HG02763 (cell line): ENCODE results near the gene DISP3.

Source experiments
- ATAC-seq: cut with Tn5 transposase; IDR thresholded peaks from one replicate; pipeline ENCODE4 v1.9.1; 2021; ENCODE audit warnings: mild to moderate bottlenecking, moderate library complexity; ENCODE audit not compliant: unreplicated experiment

Gene DISP3

DNA sequence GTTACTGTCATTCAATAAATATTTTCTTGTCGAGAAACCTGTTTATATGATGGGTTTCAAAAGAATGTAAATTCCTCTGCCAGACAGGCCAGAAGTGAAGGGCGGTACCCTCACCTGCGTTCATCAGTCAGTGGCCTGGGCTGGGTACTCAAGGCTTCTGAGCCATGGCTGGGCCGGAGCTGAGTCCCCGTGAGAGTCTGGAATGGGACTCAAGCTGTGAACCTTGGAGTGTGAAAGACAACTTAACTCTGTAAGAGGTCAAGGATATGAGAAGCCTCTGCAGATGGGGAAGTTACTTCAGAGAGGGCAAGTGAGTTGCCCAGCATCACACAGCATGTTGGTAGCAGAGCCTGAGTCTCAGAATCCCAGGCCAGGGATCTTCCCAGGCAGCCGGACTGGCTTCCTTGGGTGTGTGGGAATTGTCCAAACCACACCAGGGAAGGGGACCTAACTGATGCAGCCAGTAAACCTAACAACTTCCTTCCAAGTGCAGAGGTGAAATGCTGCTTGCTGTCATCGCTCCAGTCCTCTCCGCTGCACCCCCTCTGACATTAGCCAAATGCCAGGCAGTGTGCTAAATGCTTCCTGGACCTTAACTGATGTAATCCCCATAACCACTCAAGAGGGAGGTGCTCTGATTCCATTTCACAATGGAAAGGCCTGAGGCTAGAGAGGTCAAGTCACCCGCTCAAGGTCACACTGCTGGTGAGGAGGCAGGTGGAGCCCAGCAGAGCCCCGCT lies 4.8 kb downstream of the DISP3 start:
- ATAC-seq, result no peak

DNA sequence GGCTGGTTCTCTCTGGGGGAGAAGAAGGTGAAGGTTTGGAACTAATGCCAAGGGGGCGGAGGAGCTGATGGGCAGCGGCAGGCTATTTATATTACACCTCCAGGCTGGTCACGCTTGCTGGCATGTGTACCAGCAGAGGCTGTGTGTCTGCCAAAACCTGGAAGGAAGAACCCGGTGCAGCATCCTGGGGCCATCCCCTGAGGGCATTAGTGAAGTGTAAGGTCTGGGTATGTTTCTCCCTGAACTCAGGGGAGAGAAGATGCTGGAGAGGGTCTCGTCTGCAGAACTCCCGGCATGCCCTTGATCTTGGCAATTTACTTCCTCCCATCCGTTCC lies 5.3 kb downstream of the DISP3 start:
- no peak for ATAC-seq

- no peak for ATAC-seq
Measured at GRCh38 chr1:11485191-11485590, 6.2 kb downstream of the DISP3 start.

- no peak for ATAC-seq
Measured at GRCh38 chr1:11486231-11487009, 7.5 kb downstream of the DISP3 start.

- ATAC-seq, result no peak
Measured at GRCh38 chr1:11487196-11487751, 8.3 kb downstream of the DISP3 start.

DNA sequence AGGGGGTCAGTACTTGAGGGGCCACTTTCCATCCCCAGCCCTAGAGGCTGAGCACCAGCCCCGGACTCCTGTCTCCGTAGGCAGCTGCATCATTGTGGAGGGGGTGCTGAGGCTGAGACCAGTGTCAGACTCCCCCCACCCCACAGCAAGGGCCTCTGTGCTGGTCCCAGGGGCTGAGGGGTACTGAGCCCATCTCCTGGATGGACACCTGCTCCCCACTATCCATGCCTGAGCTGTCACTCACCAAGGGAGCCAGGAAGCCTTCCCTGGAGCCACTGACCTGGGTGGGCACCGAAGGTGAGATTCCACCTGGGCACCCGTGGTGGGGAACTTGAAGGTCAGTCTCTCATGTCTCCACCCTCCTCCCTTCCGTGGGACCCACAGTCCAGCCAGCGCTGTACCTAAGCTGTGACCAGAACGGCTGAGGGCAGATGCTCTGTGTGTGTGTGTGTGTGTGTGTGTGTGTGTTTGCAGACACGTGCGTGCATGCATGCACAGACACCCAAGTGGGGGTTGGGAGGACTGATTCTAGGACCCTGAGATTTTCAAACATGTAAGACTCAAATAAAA lies 9.3 kb downstream of the DISP3 start:
- ATAC-seq, result no peak

DNA sequence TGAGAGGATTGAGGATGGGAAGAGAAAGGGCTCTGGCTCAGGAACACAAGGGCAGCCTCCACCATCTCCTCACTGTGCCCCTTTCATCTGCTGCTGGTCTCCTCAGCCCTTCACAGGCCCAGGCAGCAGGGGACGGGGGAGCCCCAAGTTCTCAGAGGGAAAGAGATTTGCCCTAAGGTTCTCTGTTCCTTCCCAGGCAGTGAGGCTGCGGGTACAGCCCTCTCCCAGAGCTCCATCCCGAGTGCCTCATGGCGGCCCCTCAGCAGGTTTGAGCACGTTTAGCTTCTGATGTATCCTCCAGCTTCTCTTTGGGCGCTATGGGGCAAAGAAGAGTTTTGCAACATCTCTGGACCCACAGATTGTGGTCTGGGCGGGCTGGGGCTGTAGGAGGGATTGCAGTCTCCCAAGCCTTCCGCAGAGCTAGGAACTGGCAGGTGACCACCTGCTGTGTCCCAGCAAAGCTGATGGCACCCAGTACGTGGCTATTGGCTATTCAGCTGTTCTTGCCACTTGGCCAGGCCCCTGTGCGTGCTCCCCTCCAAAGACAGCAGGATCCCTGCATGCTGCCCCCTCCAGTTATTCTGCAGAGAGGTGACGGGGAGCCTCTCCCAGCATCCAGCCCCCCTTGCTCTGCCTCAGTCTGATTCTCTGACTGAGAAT lies 10.1 kb downstream of the DISP3 start:
- ATAC-seq, result no peak

- ATAC-seq, result no peak
Measured at GRCh38 chr1:11492235-11492634, 13.3 kb downstream of the DISP3 start.

- no peak for ATAC-seq
Measured at GRCh38 chr1:11493972-11494655, 15.2 kb downstream of the DISP3 start.

GRCh38 chr1:11494771-11495170 lies 15.8 kb downstream of the DISP3 start:
- no peak for ATAC-seq

DNA sequence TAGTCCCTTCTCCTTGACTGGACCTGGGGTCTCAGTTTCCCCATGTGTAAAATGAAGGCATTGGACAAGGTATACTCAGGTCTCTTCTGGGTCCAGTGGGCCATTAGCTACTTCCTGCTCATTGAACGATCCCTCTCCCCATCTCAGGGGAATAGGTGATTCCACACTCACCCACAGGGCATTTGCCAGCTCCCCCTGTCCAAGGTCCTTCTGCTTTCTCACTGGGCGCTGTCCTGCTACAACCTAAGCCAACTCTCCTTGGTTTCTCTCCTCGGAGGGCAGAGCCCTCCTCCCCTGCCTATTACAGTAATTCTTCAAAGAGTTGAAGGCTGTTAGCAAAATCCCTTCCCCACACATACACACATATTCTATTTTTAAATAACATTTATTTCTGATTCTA lies 16.6 kb downstream of the DISP3 start:
- ATAC-seq, result no peak

- no peak for ATAC-seq
Measured at GRCh38 chr1:11496551-11497080, 17.7 kb downstream of the DISP3 start.

DNA sequence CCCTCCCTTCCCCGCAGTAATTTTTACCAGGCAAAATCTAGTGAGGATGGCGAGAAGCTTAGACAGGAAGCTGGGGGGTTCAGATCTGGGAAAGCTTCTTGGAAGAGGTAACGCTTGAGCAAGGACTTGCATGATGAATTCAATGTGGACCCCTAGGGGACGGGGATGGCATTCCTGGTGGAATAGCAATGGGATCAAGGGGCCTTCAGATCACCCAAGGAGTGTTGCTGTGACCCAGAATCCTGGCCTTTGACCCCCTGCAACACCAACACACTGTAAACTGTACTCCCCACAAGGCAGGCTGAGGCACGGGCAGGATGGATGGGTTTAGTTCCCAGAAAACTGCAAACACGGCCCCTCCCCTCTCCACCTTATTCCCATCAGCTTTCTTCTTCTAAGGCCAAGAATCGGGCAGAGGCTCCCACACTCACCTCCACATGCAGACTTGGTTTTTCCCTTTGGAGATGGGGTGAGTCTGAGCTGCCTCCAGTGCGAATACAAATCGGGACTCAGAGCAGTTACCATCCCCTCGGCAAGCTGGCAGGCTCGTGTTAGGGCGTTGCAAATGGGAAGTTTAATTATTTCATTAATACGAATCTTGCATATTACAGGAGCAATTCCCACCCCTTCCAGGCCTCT lies 20.1 kb downstream of the DISP3 start:
- no peak for ATAC-seq

DNA sequence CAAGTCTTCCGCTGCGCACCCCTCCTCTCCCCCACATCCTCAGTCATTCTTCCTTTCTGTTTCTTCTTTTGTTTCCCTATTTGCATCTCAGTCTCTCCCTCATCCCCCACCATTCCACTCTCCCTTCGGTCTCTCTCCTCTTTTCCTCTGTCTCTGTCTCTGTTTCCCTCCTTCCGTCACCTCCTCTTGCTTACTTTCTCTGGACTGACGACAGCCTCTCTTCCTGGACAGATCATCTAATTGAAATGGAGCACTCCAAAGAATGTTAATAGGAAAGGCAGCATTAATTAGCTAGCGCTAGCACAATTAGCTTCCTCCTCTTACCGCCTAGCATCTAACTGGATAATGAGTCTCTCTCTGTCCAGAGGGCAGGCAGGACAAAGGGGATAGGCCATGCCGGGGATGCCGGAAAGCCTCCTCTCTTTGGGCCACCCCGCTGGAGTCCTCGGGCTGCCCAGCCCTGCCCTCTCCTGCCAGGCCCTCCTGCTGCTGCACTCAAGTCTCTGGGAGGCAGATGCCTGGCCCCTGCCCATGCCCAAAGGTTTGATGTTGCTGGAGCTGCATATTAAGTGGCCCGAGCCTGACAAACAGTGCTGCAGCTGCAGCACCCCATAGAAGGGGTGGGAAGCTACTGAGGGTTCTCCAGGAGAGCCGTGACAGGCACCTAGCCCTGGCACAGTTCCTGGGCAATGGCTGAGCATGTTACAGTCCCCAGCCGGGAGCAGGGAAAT lies 20.8 kb downstream of the DISP3 start:
- no peak for ATAC-seq

- no peak for ATAC-seq
Measured at GRCh38 chr1:11500881-11501280, 21.9 kb downstream of the DISP3 start.

GRCh38 chr1:11501491-11501897 lies 22.5 kb downstream of the DISP3 start:
- ATAC-seq, result no peak

DNA sequence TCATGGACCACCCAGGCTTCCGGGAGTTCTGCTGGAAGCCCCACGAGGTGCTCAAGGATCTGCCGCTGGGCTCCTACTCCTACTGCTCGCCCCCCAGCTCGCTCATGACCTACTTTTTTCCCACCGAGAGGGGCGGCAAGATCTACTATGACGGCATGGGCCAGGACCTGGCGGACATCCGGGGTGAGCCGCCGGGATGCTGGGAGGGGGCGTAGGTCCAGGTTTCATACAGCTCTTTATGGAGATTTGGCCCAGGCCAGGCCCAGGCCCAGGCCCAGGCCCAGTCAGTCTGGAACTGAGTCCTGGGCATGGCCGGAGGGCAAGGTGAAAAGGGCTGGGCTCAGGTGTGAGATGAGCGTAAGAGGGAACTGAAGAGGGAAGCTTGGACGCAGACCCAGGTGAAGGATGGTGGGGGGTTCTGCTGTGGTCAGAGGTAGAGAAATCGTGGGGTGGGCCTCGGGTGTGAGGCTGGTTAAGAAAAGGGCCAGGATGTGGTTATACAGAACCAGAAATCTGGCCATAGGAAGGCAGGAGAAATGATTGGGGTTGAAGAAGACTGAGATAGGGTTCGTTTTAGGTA lies 23.0 kb downstream of the DISP3 start:
- ATAC-seq, result no peak

DNA sequence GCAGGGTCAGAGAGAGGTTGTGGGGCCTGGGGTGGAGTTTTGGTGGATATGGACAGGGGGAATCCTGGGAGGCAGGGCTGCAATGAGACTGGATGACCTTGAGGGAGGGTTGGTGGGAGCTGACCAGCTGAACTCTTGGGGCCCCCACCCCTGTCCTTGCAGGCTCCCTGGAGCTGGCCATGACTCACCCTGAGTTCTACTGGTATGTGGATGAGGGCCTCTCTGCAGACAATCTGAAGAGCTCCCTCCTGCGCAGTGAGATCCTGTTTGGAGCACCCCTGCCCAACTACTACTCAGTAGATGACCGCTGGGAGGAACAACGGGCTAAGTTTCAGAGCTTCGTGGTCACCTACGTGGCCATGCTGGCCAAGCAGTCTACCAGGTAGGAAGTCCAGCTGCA lies 23.6 kb downstream of the DISP3 start:
- ATAC-seq, result no peak

DNA sequence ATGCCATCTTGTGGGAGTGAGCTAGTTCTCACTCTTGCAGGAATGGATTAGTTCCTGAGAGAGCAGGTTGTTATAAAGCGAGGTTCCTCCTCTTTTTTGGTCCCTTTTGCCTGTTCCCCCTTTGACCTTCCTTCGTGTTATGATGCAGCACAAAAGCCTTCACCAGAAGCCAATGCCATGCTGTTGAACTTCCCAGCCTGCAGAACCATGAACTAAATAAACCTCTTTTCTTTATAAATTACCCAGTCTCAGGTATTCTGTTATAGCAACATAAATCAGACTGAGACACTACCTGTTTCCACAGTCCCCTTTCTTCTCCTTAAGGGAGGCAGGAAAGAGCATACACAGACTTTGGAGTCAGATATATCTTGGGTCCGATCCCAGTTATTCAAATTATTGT lies 25.6 kb downstream of the DISP3 start:
- no peak for ATAC-seq
